GM10248 (cell line): ENCODE data around the gene MRPL36.

ENCODE experiments used
- CTCF ChIA-PET: fragments of 300-600 bp; sonication (Branson Sonifier 250); formaldehyde crosslinking; extraction: SDS; loops from one replicate; lab custom pipeline; 2021; ENCODE audit warnings: antibody characterized with exemption; lab: Yijun Ruan, JAX
- POLR2A ChIA-PET: fragments of 350-650 bp; sonication (Branson Sonifier 250); formaldehyde crosslinking; extraction: SDS; loops from one replicate; lab custom pipeline; 2020; ENCODE audit warnings: antibody characterized with exemption; lab: Yijun Ruan, JAX
- DNase-seq: peaks from one replicate; pipeline ENCODE4 v3.0.0; 2012; ENCODE audit errors: extremely low spot score
- CTCF ChIP-seq: IDR thresholded peaks from 2 replicates; pipeline ENCODE4 v1.5.1; 2012; ENCODE audit warnings: mild to moderate bottlenecking, low read depth; ENCODE audit errors: extremely low read depth, missing control alignments, control extremely low read depth

The MRPL36 gene

GRCh38 chr5:1782385-1783215 lies 17.0 kb downstream of the MRPL36 start:
- POLR2A ChIA-PET, result no interaction called here
- no peak for TF ChIP-seq CTCF
- CTCF ChIA-PET, result no interaction called here
- no peak for DNase-seq

- POLR2A ChIA-PET, result no interaction called here
- CTCF ChIA-PET, result interaction anchor here (1.4 kb wide), 1 partner anchor 9 kb away, joined by 4 read pairs; no protein-coding TSS in a partner anchor
- DNase-seq, result no peak
- no peak for TF ChIP-seq CTCF
Observed at GRCh38 chr5:1781726-1782384, 17.8 kb downstream of the MRPL36 start.

GRCh38 chr5:1781107-1781506 lies 18.5 kb downstream of the MRPL36 start:
- ChIA-PET POLR2A (no interaction called here), CTCF (interaction anchor here (1.4 kb wide), 1 partner anchor 8 kb away, joined by 4 read pairs; no protein-coding TSS in a partner anchor)
- no peak for DNase-seq
- no peak for TF ChIP-seq CTCF

- ChIA-PET POLR2A (interaction anchor here (0.9 kb wide), 1 partner anchor 157 kb away, joined by 3 read pairs; no protein-coding TSS in a partner anchor), CTCF (interaction anchor here (1.4 kb wide), 1 partner anchor 8 kb away, joined by 4 read pairs; no protein-coding TSS in a partner anchor)
- no peak for TF ChIP-seq CTCF
- DNase-seq, result no peak
Observed at GRCh38 chr5:1780614-1780930, 19.1 kb downstream of the MRPL36 start.

GRCh38 chr5:1779782-1780613 lies 19.6 kb downstream of the MRPL36 start:
- POLR2A ChIA-PET, result interaction anchor here (0.9 kb wide), 1 partner anchor 156 kb away, joined by 3 read pairs; no protein-coding TSS in a partner anchor
- CTCF ChIA-PET, result interaction anchor here (1.4 kb wide), 1 partner anchor 7 kb away, joined by 4 read pairs; no protein-coding TSS in a partner anchor
- no peak for DNase-seq
- no peak for TF ChIP-seq CTCF
